Middle frontal gyrus (tissue), 1 donor: Measurements from ENCODE around the gene TNFAIP8.
"Not testable (repeated sequence)": the region's sequence is repeated elsewhere in the genome, so short reads cannot be mapped to it uniquely, and the experiment has no call there.

ENCODE experiments used
- DNase-seq: peaks from one replicate; pipeline ENCODE4 v3.0.0-alpha.2; 2015; ENCODE audit warnings: low spot score; ENCODE audit errors: extremely low spot score

The TNFAIP8 gene

DNA sequence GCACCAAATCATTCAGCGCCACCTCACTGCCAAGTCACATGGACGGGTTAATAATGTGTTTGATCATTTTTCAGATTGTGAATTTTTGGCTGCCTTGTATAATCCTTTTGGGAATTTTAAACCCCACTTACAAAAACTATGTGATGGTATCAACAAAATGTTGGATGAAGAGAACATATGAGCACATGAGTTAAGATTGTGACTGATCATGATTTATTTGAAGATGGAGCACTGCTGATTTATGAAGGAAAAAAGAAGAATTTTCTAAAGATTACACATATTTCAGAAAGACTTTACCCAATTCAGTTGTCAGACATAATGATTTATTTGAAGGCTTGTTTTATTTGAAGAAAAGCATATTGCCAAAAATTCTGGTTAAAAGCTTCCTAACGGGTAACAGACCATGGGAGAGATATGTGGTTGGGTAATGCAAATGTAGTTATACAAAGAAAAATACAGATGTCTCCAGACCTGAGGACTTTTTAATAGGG lies 37.4 kb downstream of the TNFAIP8 start:
- DNase-seq, result no peak

DNA sequence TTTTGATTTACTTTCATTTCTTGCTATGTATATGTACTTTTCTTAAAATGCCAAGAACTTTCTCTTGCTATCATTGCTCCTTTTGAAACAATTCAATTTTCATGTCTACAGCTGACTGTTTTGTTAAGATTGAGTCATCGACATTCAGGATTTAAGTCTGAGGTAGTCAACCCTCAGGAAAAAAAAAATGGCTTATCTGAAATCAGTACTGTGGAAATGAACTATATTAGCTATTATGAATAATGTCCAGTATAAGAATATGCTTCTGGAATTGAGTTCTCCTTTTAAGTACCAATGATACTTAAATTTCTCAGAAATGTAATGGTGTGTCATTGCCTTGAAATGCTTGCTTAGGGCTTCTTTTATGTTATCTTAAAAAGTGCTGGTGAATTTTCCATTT lies 37.9 kb downstream of the TNFAIP8 start:
- no peak for DNase-seq

DNA sequence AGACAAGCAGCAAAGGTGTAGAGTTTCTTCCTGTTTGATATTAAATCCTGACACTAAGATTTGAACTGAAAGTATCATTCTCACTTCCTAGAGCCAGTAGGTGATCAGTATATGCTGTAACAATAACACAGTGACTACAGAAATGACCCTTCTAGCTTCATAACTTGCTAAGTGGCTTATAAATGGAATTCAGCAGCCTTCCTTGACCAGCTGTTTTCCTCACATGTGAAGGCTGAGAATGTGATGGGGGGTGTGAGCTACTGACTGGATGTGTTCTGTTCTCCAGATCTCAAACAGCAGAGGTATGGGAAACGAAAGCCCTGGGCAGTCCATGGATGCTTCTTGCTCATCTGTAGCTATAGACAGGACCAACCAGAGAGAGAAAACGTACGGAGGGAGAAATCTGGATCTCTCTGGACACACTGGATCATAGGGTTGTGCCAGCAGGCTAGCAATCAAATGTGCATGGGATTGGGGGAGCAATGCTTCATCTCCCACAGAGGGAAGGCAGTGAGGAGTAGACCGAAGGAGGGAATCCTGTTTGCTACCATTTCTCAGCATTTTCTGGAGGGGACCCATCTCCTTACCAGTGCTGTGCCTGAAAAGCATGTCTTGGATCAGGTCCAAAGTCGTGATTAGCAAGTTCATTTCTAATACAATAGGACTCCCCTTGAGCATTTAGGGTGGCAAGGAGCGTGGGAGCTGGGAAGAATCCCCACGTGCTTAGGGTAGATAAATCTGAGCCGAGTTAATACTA lies 39.4 kb downstream of the TNFAIP8 start:
- DNase-seq, result no peak

- no peak for DNase-seq
These were observed 40.3 kb downstream of the TNFAIP8 start for GRCh38 chr5:119396030-119396664.

DNA sequence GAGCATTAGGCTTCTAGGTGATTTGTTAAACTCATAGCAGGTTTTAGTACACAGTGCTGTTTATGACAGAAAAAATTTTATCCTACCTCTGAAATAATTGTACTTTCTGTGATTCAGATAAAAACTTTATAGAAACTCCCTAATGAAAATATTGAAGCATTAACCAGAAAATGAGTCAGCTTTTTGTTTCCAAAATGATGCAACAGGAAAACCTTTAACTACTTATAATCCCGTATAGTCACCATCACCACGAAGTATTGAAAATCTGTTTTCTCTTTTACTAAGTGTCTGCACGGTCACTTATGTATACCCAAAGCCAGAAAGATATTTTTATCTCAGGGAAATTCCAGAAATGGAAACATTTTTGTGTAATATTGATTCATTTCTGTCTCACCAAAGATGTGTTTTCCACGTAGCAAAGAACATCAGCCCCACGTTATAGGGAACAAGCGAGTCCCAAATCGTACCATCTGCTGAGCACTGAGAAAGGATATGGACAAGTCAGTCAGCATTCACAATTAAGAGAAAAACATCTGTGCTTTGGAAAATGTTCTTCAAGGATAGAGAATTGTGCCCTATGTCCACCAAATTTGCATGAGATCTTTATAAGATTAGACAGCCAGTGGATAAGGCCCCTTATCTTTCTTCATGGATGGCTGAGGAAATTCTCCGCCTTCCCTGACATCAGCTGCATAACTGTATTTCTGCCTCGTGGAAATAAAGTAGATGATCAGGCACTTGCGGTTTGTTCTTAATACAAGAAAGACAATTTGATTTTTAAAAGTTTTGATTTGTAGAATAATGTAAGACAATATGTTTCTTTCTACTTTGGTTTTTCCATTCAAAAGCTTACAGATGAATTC lies 41.9 kb downstream of the TNFAIP8 start:
- no peak for DNase-seq

- no peak for DNase-seq
These were observed 43.1 kb downstream of the TNFAIP8 start for GRCh38 chr5:119398727-119399466.

DNA sequence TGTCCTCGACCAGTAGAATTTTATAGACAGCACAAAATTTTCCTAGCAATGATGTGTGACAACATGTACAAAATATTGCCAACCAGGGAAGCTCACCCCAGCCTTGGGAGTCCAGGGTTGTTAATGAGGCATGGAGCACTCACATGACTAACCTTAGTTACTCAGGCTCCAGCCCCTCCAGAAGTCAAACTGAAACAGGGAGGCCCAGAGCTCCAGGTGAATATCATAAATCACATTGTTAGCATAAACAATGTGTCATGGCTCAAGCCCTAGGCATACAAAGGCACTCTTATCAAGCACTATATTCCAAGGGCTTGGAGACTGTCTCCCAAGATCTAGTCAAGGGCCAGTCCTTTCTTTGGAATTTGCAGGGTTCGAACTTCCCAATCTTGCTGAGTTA lies 44.4 kb downstream of the TNFAIP8 start:
- no peak for DNase-seq

GRCh38 chr5:119402081-119402480 lies 46.3 kb downstream of the TNFAIP8 start:
- DNase-seq, result no peak

DNA sequence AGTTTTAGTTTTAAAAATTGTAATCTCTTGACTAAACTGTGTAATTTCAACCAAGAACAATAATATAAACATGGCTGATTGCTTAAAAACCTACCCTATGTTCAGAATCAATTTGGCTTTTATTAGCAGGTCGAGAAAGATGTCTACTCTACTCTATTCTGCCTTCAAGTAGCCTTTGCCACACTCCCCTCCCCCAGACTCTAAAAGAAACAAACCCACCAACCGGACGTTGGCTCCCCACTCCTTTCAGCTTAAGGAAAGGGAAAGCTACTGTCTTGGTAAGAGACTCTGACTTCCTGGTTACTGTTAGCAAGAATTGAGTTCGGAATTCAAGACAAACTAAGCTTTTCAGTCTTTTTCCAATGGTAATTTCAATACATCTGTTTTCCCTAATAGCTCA lies 46.7 kb downstream of the TNFAIP8 start:
- DNase-seq, result no peak

GRCh38 chr5:119404033-119404432 lies 48.2 kb downstream of the TNFAIP8 start:
- no peak for DNase-seq

DNA sequence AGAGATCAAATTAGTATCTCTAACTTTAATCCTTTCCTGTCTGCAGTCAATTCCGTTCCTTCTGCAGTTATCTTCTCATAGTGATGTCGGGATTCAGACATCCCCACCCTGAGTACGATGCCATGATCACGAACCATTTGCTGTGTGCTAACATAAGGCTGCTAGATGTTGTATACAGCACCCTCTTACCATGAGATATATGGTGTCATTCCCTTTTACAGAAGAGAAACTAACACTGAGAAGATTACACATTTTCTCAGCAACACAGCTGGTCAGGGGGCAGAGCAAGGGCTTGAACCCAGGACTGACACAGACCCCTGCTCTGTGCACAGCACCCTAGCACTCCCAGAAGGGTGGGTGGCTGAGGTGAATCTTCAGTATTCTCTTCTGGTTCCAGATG lies 49.6 kb downstream of the TNFAIP8 start:
- DNase-seq, result no peak

GRCh38 chr5:119406551-119407110 lies 50.8 kb downstream of the TNFAIP8 start:
- no peak for DNase-seq

DNA sequence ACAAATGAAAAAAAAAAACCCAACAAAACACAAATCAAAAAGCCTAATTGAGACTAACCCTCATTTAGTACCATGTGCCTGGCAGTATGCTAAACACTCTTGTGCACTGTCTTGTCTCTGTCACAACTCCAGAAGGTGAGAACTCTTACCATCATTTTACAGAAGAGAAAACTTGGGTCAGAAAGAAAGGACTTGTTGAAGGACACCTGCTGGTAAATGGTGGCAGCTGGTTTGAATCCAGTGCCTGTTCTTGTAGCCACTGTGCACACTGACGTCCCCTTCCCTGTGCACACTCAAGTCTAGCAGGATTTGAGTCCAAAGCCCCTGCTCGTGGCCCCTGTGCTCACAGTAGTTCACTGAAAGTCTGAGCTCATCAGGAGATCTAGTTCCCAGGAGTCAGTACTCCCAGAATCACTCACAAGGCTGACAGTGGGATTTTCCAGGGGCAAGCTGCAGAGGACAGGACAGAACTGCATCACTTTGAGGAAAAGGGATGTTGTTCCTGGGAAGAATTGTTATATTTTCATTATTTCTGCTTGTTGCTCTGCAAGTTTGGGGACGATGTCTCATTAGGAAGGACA lies 53.5 kb downstream of the TNFAIP8 start:
- DNase-seq, result no peak

DNA sequence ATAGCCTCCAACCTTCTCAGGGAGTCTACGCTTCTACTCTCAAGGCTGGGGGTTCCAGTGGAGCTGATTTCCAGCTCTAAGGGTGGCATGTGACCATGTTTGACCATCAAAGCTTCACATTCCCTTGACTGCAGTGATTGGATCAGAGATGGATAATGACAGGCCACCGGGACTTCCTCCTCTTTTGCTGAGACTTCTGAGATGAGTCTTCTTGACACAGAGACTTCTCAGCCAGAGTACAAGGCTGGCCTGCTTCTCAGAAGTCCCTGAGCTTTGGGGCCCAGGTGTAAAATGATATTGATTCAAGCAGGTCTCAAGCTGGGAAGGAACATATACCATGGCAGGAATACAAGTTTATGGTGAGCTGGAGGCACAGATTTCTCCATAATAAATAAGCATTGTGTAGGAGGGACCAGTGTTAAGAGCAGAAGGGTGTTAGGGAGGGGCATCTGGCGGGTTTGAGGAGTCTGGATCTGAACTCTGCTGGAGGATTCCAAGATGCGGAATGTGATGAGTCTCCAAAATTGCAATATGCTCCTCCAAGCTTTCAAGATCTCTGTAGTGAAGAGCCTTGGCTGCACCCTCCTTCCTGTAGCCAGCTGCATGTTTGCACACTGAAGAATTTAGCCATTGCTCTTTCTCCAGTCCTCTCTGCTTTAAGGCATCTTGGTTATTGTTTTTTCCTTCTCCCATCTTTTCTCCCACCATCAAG lies 54.8 kb downstream of the TNFAIP8 start:
- no peak for DNase-seq

- peak; percentile 70 for DNase-seq
These were observed 55.8 kb downstream of the TNFAIP8 start for GRCh38 chr5:119411361-119412278.

DNA sequence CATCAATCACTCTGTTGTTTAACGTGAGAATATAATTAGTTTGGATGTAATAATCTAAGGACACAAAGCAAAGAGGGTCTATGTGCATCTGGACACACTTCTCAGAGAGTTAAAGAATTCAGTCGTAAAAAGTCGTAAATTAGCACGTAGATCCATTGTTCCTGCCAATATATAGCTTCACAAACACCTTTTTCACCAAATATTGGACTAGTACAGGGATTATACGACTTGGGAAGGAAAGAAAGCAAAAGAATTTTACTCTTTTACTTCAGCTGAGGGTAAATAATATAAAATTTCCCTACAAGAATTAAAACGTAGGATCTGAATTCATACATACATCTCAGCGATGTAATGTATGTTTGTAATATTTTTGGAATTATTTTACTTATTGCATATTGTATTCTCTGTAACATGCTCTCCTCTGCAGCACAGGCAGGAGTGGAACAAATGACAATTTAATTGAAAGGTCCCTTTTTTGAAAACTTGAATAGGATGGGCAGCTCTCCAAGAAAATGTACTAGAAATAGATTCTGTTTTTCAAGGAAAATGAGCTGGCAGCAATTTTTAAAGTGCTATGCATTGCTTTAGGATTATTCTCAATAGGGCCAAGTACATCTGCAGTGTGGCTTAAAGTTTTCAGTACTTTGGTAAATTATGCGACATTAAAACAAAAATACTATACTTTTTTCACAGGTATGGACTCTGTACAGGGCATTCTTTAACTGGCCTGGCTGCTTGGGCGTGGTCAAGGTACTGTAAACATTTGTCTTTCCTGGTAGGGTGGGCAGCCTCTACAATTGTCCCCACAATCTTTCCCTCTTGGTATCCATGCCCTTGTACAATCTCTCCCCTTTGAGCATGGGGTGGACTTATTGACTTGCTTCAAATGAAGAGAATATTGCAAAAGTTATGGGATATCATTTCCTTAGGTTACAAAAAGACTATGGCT lies 56.7 kb downstream of the TNFAIP8 start:
- DNase-seq, result no peak

DNA sequence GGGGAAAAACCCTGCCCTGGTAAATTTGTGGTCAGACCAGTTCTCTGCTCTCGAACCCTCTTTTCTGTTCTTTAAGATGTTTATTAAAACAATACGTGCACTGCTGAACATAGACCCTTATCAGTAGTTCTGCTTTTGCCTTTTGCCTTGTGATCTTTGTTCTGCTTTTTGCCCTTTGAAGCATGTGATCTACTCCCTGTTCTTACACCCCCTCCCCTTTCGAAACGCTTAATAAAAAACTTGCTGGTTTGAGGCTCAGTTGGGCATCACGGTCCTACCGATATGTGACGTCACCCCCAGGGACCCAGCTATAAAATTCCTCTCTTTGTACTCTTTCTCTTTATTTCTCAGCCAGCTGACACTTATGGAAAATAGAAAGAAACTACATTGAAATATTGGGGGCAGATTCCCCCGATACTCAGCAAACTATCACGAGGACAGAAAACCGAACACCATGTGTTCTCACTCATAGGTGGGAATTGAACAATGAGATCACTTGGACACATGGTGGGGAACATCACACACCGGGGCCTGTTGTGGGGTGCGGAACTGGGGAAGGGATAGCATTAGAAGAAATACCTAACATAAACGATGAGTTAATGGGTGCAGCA lies 58.4 kb downstream of the TNFAIP8 start:
- not testable (repeated sequence) for DNase-seq
